Right renal pelvis (tissue), 4 donors: ENCODE measurements around the gene GCN1. TPM values are rescaled to one million over a fixed set of nuclear protein-coding genes. Genes with fewer than 3 reads are reported as not detected.
A peak's percentile ranks its signal among the peaks of the same experiment; 100 is the strongest.
"Not testable (repeated sequence)": the region's sequence is repeated elsewhere in the genome, so short reads cannot be mapped to it uniquely, and the experiment has no call there.

ENCODE experiments used
- DNase-seq, 4 donors: peaks; one replicate each; pipeline ENCODE4 v3.0.0-alpha.2; 2013; ENCODE audit warnings: low read depth in 4 of 4, low spot score in 3 of 4, missing footprints in 1 of 4
- polyA plus RNA-seq, 4 donors: library from polyadenylated mRNA; unstranded; fragments of 120-200 nt; gene quantifications; one replicate each; pipeline ENCODE4 v1.2.1, GENCODE V29; 2013; ENCODE audit not compliant: insufficient read length in 4 of 4

Gene GCN1
- polyA plus RNA-seq, result 10 to 100 TPM; 44.9 to 55.4 (median 51.4) TPM

- peak; percentile 57 to 73 (median 70) for DNase-seq
Observed at GRCh38 chr12:120194534-120195395, at the start of gene GCN1. Gene GCN1 (minus strand): TSS chr12:120194715. CDS start chr12:120194697, 18 bp downstream.

- DNase-seq, result no peak
Observed at GRCh38 chr12:120242971-120243699, 48.6 kb upstream of the GCN1 start.

GRCh38 chr12:120242275-120242799 lies 47.8 kb upstream of the GCN1 start:
- no peak for DNase-seq

- no peak for DNase-seq
Observed at GRCh38 chr12:120241561-120242274, 47.2 kb upstream of the GCN1 start.

- no peak for DNase-seq
Observed at GRCh38 chr12:120240495-120240833, 45.9 kb upstream of the GCN1 start.

- DNase-seq, result no peak
Observed at GRCh38 chr12:120239776-120240494, 45.4 kb upstream of the GCN1 start.

- DNase-seq, result no peak
Observed at GRCh38 chr12:120238839-120239445, 44.4 kb upstream of the GCN1 start.

GRCh38 chr12:120238217-120238616 lies 43.7 kb upstream of the GCN1 start:
- DNase-seq, result no peak

GRCh38 chr12:120237360-120238171 lies 43.1 kb upstream of the GCN1 start:
- no peak for DNase-seq

GRCh38 chr12:120236809-120237208 lies 42.3 kb upstream of the GCN1 start:
- DNase-seq, result not testable (repeated sequence)

GRCh38 chr12:120235369-120236323 lies 41.1 kb upstream of the GCN1 start:
- no peak for DNase-seq

GRCh38 chr12:120234643-120235368 lies 40.3 kb upstream of the GCN1 start:
- DNase-seq, result peak in 1 of 4 donors; percentile 69

GRCh38 chr12:120231316-120232011 lies 36.9 kb upstream of the GCN1 start:
- no peak for DNase-seq

- DNase-seq, result no peak
Observed at GRCh38 chr12:120230974-120231315, 36.4 kb upstream of the GCN1 start.

- DNase-seq, result no peak
Observed at GRCh38 chr12:120230326-120230973, 35.9 kb upstream of the GCN1 start.
